GM19455 (cell line): ENCODE data around the gene ARHGEF28.

Experiments
- ATAC-seq: cut with Tn5 transposase; IDR thresholded peaks from one replicate; pipeline ENCODE4 v1.9.1; 2021; ENCODE audit not compliant: unreplicated experiment

The ARHGEF28 gene

GRCh38 chr5:73918791-73919221, 292.8 kb downstream of the ARHGEF28 start:
- ATAC-seq = no peak

DNA sequence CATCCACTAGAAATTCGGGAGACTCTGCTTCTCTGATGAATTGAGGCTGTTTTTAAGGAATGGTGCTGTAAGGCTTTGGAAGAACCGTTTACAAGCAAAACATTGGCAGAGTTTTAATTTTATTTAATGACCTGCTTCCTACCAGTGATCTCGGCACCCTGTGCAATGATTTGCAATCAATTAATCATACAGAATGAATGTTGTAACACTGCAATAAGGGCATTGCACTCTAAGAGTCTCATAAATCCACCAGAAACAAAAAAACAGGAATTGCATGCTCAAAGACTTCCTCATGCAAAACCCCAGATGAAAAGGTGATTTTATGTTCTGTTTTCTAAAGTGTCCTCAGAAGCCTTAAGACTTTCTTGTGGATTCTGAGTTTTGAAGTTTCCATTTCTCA, 295.7 kb downstream of the ARHGEF28 start:
- ATAC-seq = no peak

DNA sequence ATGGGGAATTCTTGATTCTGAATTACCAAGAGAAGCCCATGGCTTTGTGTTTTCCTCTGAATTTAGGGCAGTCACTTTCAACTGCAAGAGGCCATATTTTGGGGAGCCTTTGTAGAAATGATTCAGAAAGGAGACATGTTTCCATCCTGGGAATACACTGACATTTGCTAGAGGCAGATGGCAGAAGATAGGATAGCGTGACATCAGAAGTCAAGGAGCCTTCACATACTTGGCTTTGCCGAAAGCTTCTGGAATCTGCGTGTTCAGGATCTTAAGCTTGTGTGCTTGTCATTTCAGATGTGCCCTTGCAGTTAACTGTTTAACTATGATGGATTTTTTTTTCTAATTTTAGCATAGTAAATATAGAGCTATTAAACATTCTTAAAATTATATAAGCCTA, 296.2 kb downstream of the ARHGEF28 start:
- ATAC-seq = no peak

GRCh38 chr5:73922875-73923557, 297.0 kb downstream of the ARHGEF28 start:
- ATAC-seq = no peak

DNA sequence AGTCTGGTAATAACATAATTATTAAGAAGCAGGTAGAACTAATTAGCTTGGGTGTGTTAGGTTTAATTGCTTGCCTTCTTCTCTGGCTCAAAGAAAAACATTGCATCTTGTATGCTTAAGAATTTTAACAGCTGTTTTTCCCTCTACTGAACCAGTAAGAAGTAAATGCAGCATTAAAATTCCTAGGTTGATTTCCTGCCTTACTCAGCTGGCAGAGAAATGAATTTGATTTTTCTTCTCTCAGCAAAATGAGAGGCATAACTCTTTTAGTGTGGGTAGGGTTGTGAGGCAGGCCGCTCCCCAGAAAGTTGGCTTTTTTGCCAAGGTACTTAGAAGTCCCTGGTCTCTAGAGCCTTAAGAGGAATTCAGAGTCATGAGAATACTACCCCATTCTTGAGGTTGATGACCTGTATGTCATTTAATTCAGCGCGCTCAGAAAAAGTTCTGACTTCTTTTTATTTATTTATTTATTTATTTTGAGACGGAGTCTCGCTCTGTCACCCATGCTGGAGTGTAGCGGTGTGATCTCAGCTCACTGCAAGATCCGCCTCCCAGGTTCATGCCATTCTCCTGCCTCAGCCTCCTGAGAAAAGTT, 302.6 kb downstream of the ARHGEF28 start:
- ATAC-seq = no peak

DNA sequence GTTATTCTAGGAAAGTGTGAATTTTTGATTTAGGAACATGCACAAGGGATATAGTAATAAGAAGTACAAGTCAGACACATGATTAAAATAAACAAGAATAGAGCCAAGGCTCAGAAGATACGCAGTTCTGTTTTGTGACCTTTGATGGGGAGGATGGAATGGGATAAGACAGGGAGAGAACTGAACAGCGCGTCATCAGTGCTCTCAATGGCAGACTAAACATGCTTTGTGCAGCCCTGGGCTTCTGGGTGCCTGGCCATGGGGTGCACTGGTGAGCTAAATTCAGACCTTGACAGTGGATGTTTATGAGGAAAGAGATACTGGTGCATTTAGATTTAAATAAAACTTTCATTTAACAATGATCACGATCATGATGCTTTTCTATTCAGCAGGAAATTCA, 309.7 kb downstream of the ARHGEF28 start:
- no peak for ATAC-seq

DNA sequence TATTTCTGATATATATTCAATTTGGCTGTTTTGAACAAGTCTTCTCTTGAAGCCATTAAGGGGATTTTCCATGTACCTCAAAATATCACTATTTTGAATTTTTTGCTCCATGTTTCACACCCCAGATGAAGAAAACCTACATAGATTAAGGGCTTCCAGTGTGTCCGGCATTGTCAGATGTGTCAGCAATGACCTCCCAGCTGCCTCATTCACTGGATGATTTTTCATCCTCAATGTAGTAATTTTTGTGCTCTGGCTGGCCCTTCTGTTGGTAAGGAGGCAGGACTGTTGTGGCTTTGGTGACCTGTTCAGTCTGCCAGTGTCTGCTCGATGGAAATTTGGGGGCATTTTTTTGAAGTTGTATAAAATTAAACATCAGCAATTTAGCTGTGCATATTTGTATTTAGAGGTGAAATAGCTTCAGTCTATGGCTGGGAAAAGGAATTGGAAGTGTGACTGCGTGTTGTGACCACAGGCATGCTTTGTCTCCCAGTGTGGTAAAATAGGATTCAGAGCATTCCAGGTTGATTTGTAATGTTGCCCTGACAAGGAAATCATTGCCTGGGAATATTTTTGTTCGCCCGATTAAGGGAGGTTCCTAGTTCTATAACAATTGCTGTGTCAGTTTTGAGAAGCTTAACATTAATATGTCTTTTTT, 312.4 kb downstream of the ARHGEF28 start:
- ATAC-seq = no peak

DNA sequence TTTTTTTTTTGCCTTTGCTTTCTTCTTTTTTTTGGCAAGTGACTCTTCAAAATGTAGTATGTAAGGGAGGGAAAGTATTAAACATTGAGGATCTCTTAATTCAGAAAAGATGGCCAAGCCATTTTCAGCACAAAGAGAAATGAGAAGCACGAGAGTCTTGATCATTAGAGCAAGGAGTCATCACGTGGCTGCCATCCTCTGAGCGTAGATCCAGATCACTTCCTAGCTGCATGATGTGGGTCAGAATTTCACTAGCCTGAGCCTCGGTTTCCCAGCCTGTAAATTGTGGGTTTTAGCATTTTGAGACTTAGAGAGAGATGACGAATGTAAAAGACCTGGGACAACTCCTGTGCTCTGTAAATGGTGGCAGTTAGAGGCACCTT, 312.9 kb downstream of the ARHGEF28 start:
- ATAC-seq = no peak

DNA sequence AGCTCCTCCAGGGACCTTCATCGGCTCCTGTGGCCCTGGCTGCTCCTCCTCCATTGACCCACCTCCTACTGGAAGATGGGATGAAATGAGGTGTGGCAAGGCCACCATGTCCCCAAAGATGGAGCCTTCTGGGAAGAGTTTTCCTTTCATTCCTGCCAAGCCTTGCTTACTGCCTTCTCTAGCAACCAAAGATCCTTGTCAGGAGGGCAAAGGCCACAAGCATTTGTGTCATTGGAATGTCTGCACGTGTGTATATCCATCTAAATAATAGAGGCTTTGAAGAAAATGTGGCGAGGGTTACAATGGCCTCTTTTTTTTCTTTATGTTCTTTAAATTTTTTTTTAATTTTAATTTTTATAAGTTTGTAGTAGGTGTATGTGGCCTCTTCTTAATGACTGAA, 313.6 kb downstream of the ARHGEF28 start:
- ATAC-seq = no peak

- ATAC-seq = no peak
Observed at GRCh38 chr5:73940026-73940425, 314.0 kb downstream of the ARHGEF28 start.

DNA sequence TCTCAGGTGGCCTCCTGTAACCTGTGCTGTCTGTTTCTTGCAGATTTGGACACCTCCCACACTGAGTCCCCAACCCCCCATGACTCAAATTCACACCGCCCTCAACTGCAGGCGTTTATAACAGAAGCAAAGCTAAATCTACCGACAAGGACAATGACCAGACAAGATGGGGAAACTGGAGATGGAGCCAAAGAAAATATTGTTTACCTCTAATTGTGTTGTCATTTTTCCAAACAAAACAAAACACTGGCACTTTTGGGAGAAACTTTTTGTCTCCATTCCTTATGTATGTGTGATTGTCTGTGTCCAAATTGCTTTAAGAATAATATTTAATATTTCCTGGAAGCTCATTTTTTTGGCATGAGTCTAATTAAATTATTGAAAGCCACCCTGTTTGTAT, 314.8 kb downstream of the ARHGEF28 start:
- no peak for ATAC-seq

DNA sequence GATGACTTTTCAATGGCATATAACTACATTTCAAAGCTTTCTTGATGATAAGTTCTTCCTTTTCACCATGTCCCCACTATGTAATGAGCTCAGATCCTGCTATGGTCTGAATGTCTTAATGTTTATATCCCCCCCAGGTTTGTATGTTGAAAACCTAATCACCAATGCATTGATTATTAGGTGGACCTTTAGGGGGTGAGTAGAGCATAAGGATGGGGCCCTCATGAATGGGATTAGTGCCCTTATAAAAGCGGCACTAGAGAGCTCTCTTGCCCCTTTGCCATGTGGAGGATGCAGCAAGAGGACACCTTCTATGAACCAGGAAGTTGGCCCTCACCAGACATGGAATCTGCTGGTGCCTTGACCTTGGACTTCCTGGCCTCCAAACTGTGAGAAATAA, 316.8 kb downstream of the ARHGEF28 start:
- no peak for ATAC-seq

- no peak for ATAC-seq
Observed at GRCh38 chr5:73943397-73943796, 317.4 kb downstream of the ARHGEF28 start.

DNA sequence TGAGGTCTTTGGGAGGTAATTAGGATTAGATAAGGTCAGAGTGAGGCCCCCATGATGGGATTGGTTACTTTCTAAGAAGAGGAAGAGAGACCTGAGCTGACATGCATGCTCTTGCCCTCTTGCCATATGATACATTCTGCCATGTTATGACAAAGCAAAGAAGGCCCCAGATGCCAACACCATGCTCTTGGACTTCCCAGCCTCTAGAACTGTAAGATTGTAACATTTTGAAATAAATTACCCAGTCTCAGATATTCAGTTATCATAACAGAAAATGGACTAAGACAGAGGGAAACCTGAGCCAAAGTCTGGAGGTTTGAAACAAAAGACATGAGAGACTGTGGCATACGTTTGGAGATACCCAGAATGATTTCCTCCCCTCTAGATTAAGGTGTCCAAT, 318.6 kb downstream of the ARHGEF28 start:
- ATAC-seq = no peak

GRCh38 chr5:73945505-73945904, 319.5 kb downstream of the ARHGEF28 start:
- no peak for ATAC-seq

- ATAC-seq = no peak
Observed at GRCh38 chr5:73946278-73946677, 320.3 kb downstream of the ARHGEF28 start.

- no peak for ATAC-seq
Observed at GRCh38 chr5:73946919-73947602, 321.1 kb downstream of the ARHGEF28 start.

GRCh38 chr5:73947906-73948640, 322.1 kb downstream of the ARHGEF28 start:
- no peak for ATAC-seq

- ATAC-seq = no peak
Observed at GRCh38 chr5:73948720-73949119, 322.7 kb downstream of the ARHGEF28 start.

DNA sequence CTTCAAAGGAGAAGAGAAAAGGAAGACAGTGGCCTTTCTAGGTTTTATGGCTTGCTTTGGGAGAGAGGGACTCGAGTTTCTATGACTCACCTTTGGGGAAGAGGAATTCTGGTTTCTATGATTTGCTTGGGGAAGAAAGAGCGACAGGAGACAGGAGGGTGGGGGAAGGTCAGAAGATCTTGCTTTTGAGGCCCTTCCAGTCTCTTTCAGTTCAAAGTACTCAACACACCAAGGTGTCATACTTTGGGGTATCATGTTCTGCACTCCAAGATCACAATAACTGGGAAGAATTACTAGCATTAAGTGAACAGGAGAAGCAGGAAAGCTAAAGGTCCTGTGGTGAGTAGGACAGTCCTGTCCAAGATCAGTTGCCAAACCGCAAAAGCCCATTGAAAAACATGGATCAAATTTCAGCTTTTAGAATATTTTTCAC, 324.5 kb downstream of the ARHGEF28 start:
- no peak for ATAC-seq

DNA sequence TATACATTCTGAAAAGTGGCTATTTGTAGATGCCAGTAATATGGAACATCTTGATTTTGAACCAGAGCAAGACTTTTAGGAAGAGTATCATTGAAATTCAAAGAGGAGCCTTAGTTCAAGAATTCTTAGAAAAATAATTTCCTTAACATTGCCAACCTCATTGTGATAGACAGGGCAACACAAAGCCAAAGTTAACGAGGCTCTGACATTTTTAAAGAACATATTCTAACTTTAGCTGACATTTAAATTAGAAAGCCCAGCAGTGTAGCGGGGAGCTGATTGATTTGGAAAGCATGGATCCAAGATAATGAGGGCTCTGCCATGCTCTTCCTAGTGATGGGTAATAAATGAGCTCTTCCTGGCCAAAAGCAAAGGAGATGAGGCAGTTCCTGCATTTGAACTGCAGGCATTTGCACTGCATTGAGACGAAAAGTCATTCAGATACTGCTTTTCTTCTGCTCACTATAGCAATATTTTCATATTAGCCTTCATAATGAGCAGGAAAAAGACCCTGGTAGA, 325.0 kb downstream of the ARHGEF28 start:
- ATAC-seq = no peak
